HG02938 (cell line): ENCODE data around the gene CYP4A22.
"Not testable (repeated sequence)": the region's sequence is repeated elsewhere in the genome, so short reads cannot be mapped to it uniquely, and the experiment has no call there.

ENCODE experiments used
- ATAC-seq: cut with Tn5 transposase; IDR thresholded peaks from one replicate; pipeline ENCODE4 v1.9.1; 2021; ENCODE audit warnings: mild to moderate bottlenecking, moderate library complexity; ENCODE audit not compliant: unreplicated experiment

CYP4A22 gene

GRCh38 chr1:47156457-47156856 is 19.2 kb downstream of the CYP4A22 start:
- not testable (repeated sequence) for ATAC-seq

GRCh38 chr1:47157957-47158356 is 20.7 kb downstream of the CYP4A22 start:
- not testable (repeated sequence) for ATAC-seq

- ATAC-seq = no peak
Observed at GRCh38 chr1:47160716-47161115, 23.5 kb downstream of the CYP4A22 start.

GRCh38 chr1:47161298-47162040 is 24.2 kb downstream of the CYP4A22 start:
- peak; percentile 89 for ATAC-seq

- no peak for ATAC-seq
Observed at GRCh38 chr1:47164552-47164951, 27.3 kb downstream of the CYP4A22 start.

GRCh38 chr1:47172782-47173181 is 35.5 kb downstream of the CYP4A22 start:
- ATAC-seq = no peak

- ATAC-seq = no peak
Observed at GRCh38 chr1:47174656-47175020, 37.4 kb downstream of the CYP4A22 start.

GRCh38 chr1:47175227-47175934 is 38.1 kb downstream of the CYP4A22 start:
- ATAC-seq = peak; percentile 53

GRCh38 chr1:47178020-47178419 is 40.8 kb downstream of the CYP4A22 start:
- no peak for ATAC-seq

GRCh38 chr1:47178654-47179016 is 41.4 kb downstream of the CYP4A22 start:
- no peak for ATAC-seq

GRCh38 chr1:47179017-47179987 is 42.1 kb downstream of the CYP4A22 start:
- ATAC-seq = peak; percentile 83

- ATAC-seq = no peak
Observed at GRCh38 chr1:47179988-47180563, 42.8 kb downstream of the CYP4A22 start.

- ATAC-seq = no peak
Observed at GRCh38 chr1:47180603-47181094, 43.4 kb downstream of the CYP4A22 start.

GRCh38 chr1:47181095-47181954 is 44.1 kb downstream of the CYP4A22 start:
- no peak for ATAC-seq

GRCh38 chr1:47181955-47182675 is 44.9 kb downstream of the CYP4A22 start:
- no peak for ATAC-seq

GRCh38 chr1:47182676-47183235 is 45.5 kb downstream of the CYP4A22 start:
- ATAC-seq = no peak

- no peak for ATAC-seq
Observed at GRCh38 chr1:47183308-47184089, 46.3 kb downstream of the CYP4A22 start.
